GM21381 (cell line): ENCODE results near the gene TOX2.

Experiments
- ATAC-seq: cut with Tn5 transposase; IDR thresholded peaks from one replicate; pipeline ENCODE4 v1.9.1; 2021; ENCODE audit warnings: mild to moderate bottlenecking, moderate library complexity; ENCODE audit not compliant: unreplicated experiment

Gene TOX2

GRCh38 chr20:43938932-43939761, 24.5 kb downstream of the TOX2 start:
- no peak for ATAC-seq

DNA sequence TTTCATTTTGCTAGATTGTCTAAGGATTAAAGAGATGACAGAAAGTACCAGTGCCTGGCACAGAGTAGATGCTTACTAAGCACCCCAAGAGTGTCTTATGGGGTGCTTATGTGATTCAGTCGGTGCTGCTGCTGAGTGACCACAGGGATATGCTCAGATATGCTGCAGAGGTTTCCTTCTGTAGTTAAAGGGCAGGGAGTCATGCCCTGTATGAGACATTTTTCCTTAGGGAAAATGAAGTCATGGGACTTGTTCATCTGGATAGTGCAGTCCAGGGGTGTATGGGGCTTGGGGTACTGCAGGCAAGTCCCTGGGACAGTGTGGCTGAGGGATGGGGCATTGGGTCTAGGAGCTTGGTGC, 25.1 kb downstream of the TOX2 start:
- ATAC-seq: no peak

DNA sequence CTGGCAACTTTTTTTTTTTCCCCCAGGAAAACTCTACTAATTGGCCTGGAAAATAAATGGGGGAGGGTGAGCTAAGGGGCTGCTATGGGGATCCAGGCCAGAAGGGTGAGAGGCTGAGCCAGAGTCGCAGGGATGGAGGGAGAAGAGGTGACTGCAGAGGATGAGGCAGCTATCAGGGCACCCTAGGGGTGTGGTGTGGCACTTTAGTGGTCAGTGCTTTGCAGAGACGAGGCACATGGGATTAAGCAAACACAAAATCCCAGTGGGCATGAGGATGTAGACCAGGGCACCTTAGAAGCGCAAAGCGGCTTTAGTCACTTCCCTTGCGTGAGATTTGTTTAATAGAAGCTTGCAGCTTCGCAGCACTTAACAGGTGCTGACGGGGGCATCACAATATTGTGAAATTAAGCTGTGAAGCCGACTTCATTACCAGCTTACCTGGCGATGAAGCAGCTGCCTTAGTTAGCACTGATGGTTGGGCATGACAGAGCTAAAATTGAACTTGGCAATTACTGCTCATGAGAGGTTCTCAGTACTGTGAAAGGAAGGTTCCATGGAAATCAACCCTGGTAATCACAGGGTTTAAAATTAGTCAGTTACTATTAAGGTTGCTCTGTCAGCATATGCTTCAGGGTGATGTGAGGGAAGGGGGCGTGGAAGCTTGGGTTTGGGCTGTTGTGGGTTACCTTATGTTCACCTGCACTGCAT, 26.0 kb downstream of the TOX2 start:
- no peak for ATAC-seq

- no peak for ATAC-seq
Observed at GRCh38 chr20:43941476-43942200, 27.0 kb downstream of the TOX2 start.

DNA sequence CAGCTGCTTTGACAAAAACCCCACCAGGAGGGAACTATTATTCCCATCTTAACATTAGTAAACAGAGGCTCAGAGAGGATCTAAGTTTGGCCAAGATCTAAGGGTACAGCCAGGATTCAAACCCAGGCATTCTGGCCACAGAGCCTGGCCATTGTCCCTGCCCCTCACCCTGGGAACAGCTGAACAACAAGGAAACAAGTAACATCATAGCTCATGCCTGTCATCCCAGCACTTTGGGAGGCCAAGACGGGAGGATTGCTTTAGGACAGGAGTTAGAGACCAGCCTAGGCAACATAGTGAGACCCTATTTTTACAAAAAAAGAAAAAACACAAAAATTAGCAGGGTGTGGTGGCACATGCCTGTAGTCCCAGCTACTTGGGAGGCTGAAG, 27.5 kb downstream of the TOX2 start:
- ATAC-seq: peak; percentile 13

DNA sequence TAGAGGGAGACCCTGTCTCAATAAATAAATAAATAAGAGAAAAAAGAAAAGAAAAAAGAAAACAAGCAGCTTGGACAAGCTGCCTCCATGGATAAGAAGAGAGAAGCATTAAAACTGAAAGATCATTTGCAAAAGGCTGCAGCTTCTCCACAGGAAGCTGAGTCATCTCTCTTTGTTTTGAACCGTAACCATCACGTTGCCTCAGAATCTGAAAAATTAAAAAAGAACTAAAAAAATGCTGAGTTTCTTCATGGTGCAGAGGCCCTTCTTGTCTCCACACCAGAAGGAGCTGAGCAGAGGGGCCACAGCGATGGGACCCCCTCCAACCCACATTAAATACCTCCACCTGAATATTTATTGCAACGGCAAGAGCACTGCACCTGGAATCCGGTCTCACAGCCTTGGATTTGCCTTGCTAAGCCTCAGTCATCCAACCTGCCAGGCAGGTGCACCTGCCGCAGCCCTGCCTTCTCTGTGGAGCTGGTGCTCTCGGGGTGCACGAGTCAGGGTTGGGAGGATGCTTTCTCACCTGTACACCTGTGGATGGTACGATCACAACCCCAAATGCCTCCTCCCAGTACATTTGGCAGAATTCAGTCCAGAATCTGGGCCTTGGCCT, 28.1 kb downstream of the TOX2 start:
- ATAC-seq: peak; percentile 55

- no peak for ATAC-seq
Observed at GRCh38 chr20:43943725-43944124, 29.1 kb downstream of the TOX2 start.

DNA sequence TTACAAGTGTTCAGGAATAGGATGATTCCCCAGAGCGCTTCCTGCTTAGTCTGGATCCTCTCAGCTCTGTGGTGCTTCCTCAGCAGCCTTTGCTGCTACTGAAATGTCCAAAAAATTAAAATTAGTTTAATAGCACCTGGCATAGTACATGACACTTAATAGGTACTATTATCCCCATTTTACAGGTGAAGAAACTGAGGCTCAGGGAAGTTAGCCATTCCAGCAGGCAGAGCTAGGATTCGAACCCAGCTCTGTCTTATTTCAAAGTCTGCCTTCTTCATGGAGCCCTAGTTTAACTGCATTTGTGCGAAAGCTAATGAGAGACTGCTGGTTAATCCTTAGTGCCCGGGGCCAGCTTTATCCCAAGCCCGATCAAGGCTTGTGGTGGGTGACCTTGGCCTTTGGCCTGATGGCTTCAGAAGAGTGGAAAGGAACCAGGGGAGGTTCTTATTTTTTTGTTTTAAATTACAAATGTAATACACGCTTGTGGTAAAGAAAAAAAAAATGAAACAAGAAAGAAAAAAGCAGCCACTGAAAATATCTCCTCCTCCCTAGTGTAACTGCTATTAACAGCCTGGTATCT, 30.1 kb downstream of the TOX2 start:
- no peak for ATAC-seq

DNA sequence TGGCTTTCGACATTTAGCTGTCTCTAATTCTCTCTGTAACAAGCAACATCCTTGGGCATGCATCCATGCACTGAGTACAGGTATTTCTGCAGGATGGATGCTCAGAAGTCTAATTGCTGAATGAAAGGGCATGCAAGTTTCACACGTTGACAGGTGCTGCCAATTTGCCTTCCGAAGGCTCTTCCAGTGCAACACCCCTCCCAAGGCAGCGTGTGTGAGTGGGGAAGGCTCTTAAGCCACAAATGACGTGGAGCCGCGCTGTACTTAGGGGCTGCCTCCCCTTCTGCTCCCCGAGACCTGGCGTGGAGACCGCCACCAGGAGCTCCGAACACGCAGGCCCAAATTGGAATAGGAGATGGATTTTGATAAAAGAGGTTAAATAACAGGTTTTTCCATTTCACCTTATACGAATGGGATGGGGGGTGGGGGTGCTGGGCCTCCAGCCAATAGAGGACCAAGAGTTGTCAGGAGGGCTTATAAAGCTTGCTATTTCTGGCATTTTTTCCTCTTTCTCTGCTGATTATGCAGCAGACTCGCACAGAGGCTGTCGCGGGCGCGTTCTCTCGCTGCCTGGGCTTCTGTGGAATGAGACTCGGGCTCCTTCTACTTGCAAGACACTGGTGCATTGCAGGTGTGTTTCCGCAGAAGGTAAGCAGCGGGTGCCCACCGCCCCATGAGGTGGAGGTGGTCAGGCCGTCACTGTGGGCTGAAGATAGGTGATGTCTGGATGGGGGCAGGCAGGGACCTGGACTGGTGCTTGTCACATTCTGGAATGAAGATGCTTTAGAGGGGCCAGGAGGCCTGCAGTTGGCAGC, 30.9 kb downstream of the TOX2 start:
- no peak for ATAC-seq

DNA sequence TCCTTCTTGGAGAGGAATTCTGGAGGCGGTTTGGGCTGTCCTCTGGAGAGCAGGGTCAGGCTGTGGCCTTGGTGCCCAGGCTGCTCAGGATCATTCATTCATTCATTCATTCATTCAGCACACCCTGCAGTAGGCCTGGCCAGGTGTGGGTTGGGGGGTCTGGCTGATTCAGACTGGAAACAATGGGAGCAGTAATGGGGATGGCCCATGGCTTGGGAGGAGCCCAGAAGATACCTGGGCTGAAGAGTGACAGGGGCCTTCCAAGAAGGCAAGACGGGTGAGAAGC, 31.5 kb downstream of the TOX2 start:
- ATAC-seq: no peak

DNA sequence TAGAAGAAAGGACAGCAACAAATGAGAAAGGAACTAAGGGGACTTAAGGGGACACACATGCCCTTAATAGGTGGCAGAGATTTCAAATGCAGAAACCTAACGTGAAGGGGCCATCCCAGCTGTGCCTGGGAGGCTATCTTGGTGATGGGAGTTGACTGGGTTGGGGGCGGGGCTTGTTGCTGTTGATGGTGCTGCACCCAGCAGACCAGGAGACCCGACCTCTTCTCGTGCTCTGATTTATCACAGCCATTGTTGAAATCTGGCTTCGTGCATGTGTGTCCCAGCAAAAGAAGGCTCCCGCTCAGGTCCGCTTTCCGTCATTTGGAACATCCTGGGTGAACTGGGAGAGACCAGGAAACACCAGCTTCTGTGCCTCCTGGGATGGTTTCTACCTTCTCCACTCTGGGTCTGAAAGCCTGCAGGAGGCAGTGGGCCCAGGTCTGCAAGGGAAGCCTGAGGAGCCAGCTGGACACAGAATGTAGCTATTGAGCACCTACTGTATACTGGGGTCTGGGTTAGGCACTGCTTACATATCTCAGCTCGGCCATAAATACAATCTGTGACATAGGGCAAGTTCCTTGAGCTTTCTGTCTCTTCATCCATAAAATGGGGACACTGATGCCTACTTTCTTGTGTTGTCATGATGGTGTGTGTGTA, 32.1 kb downstream of the TOX2 start:
- ATAC-seq: no peak

DNA sequence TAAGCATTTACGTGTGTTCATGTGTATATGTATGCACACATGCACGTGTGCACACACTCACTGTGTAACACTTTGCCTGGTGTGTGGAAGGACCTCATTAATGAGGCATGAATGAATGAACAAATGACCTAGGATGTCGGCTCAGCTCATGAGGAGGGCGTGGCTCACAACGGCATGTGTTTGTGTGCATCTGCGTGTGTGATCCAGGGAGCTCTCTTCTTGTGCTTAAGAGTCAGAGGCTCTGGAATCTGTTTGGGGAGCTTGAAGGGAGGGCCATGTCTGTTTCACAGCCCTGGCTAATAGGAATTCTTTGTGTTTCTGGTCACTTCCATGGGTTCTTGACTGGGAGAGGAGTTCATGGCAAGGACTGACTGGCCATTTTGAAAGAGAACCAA, 32.7 kb downstream of the TOX2 start:
- ATAC-seq: no peak

- ATAC-seq: no peak
Observed at GRCh38 chr20:43948455-43948854, 33.8 kb downstream of the TOX2 start.

GRCh38 chr20:43949248-43949647, 34.6 kb downstream of the TOX2 start:
- no peak for ATAC-seq

DNA sequence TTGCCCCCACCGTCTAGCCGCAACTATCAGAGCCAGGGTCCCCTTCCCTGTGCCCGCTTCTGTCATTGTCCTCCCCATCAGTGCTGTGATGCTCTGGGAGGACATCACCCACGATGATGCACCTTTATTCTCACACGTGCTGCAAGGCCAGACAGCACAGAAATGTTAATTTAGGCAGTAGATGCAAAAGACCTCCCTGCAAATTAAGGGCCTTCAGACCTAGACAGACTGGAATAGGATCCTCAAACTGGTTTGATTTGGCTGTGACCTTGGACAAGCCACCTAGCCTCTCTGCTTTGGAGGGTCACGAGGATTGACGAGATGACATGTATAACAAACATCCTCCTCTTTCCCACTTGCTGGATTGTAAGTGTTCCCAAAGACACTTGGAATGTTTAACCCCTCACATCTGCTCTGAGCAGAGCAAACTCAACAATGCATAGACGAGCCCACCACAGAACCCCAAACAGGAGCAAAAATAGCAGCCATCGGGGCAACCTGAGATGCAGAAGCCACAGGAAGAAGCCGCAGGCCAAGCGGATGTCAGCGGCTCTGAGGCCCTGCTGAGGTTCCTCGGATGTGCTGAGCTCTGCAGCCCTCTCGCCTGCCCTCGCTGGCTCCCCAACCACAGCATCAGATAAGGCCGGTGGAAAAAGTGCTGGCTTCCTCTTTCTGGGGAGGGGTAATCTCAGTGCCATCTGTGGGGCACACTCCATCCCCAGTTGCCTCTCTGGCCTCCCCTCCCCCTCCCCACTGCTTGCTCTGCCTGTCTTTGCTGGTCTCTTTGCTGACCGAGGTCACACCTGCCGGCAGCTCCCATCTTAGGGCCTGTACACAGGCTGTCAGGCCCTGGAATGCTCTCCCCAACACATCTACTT, 35.3 kb downstream of the TOX2 start:
- peak; percentile 71 for ATAC-seq

DNA sequence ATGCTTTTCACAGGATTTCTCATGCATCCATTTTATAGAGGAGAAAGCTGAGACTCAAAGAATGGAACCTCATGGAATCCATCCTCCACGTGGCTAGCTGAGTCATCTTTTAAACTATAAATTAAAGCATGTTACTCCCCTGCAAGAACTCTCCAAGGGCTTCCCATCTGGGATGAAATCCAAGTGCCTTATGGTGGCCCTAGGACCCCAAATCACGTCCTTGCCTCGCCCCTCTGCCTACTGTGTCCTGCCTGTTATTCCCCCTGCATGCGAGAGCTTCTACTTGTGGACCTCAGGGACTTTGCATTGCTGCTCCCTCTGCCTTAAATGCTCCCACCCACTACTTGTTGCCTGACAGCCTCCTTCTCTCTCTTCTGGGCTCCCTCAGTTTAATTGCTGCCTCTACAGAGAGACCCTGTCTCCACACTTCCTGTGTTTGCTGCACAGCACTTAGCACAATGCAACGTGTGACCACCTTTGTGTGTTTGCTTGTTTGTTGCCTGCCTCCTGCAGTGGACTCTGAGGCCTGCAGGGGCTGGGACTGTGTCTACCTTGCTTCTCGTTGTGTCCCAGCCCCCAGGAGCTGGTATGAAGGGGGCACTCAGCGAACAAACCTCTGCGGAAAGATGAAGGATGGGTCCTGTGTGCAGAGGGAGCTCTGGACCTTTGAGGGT, 39.4 kb downstream of the TOX2 start:
- no peak for ATAC-seq

- no peak for ATAC-seq
Observed at GRCh38 chr20:43954704-43955061, 40.0 kb downstream of the TOX2 start.

- ATAC-seq: peak; percentile 58
Observed at GRCh38 chr20:43955062-43955749, 40.6 kb downstream of the TOX2 start.
